Mesenchymal stem cell (in vitro differentiated cells and primary cell): Measurements from ENCODE around the gene ZEB1.

Source experiments
- DNase-seq: peaks from one replicate; pipeline ENCODE4 v3.0.0-alpha.2; 2013
- H2AFZ ChIP-seq: one replicate; pipeline ENCODE4 v1.6.1; 2013; ENCODE audit warnings: low read depth, mild to moderate bottlenecking, control low read depth, inconsistent platforms, low read length, moderate library complexity
- H2AK5ac ChIP-seq: 2 replicates; pipeline ENCODE4 v1.6.1; 2013; ENCODE audit warnings: low read length, moderate library complexity, mild to moderate bottlenecking, inconsistent platforms; ENCODE audit not compliant: severe bottlenecking
- H2BK120ac ChIP-seq: one replicate; pipeline ENCODE4 v1.6.1; 2013; ENCODE audit warnings: low read depth, mild to moderate bottlenecking, inconsistent platforms, low read length, moderate library complexity
- H2BK12ac ChIP-seq, 2 experiments: one replicate each; pipeline ENCODE4 v1.6.1; 2013; ENCODE audit warnings: inconsistent platforms in 2 of 2, low read length in 2 of 2, mild to moderate bottlenecking in 2 of 2, moderate library complexity in 2 of 2, control low read depth in 1 of 2
- H2BK15ac ChIP-seq: one replicate; pipeline ENCODE4 v1.6.1; 2013; ENCODE audit warnings: mild to moderate bottlenecking, low read depth, inconsistent platforms; ENCODE audit not compliant: poor library complexity, severe bottlenecking
- H2BK5ac ChIP-seq: 2 replicates; pipeline ENCODE4 v1.6.1; 2013; ENCODE audit warnings: low read depth, mild to moderate bottlenecking, low read length, control low read depth, inconsistent platforms; ENCODE audit not compliant: poor library complexity, severe bottlenecking
- H3K14ac ChIP-seq, 2 experiments: one replicate each; pipeline ENCODE4 v1.6.1; 2013; ENCODE audit warnings: inconsistent platforms in 2 of 2, low read length in 2 of 2, control low read depth in 1 of 2, mild to moderate bottlenecking in 1 of 2, moderate library complexity in 1 of 2
- H3K18ac ChIP-seq, 2 experiments: one replicate each; pipeline ENCODE4 v1.6.1; 2013; ENCODE audit warnings: inconsistent platforms in 2 of 2, low read length in 2 of 2, control low read depth in 1 of 2, low read depth in 1 of 2, mild to moderate bottlenecking in 1 of 2
- H3K23ac ChIP-seq, 2 experiments: one replicate each; pipeline ENCODE4 v1.6.1; 2013; ENCODE audit warnings: inconsistent platforms in 2 of 2, low read length in 2 of 2, mild to moderate bottlenecking in 2 of 2, moderate library complexity in 2 of 2, control low read depth in 1 of 2
- H3K27ac ChIP-seq: 2 replicates; pipeline ENCODE4 v1.5.1; 2013; ENCODE audit warnings: mild to moderate bottlenecking, moderate library complexity, low read length, control low read depth, inconsistent platforms; ENCODE audit not compliant: poor library complexity, severe bottlenecking
- H3K27me3 ChIP-seq, 2 experiments: 2 replicates each; pipeline versions ENCODE4 v1.6.1 to v1.7.0; 2013; ENCODE audit warnings: low read length in 2 of 2, mild to moderate bottlenecking in 2 of 2, moderate library complexity in 2 of 2, control low read depth in 1 of 2, inconsistent platforms in 1 of 2; ENCODE audit not compliant: control insufficient read depth in 1 of 2, insufficient read depth in 1 of 2
- H3K36me3 ChIP-seq, 2 experiments: 2 replicates each; pipeline versions ENCODE4 v1.6.1 to v1.7.0; 2013; ENCODE audit warnings: low read length in 2 of 2, control low read depth in 1 of 2, inconsistent platforms in 1 of 2, low read depth in 1 of 2, mild to moderate bottlenecking in 1 of 2; ENCODE audit not compliant: insufficient read depth in 2 of 2, control insufficient read depth in 1 of 2
- H3K4ac ChIP-seq, 2 experiments: one replicate each; pipeline ENCODE4 v1.6.1; 2013; ENCODE audit warnings: inconsistent platforms in 2 of 2, low read length in 2 of 2, mild to moderate bottlenecking in 2 of 2, moderate library complexity in 2 of 2, control low read depth in 1 of 2, low read depth in 1 of 2
- H3K4me1 ChIP-seq: 2 replicates; pipeline ENCODE4 v1.6.1; 2013; ENCODE audit warnings: low read depth, low read length, control low read depth; ENCODE audit not compliant: control insufficient read depth, insufficient read depth
- H3K4me2 ChIP-seq: 2 replicates; pipeline ENCODE4 v1.6.1; 2013; ENCODE audit warnings: low read length, mild to moderate bottlenecking, inconsistent platforms; ENCODE audit not compliant: poor library complexity, severe bottlenecking
- H3K4me3 ChIP-seq, 2 experiments: 2 replicates each; pipeline versions ENCODE4 v1.5.1 to v1.7.0; 2013; ENCODE audit warnings: low read length in 2 of 2, mild to moderate bottlenecking in 2 of 2, control low read depth in 1 of 2, low read depth in 1 of 2; ENCODE audit not compliant: insufficient read depth in 1 of 2
- H3K79me1 ChIP-seq: replicated peaks from 2 replicates; pipeline ENCODE4 v1.6.1; 2013; ENCODE audit warnings: mild to moderate bottlenecking, control low read depth, low read length, inconsistent platforms; ENCODE audit not compliant: poor library complexity, severe bottlenecking
- H3K9ac ChIP-seq: 2 replicates; pipeline ENCODE4 v1.7.0; 2013; ENCODE audit warnings: mild to moderate bottlenecking, low read length, moderate library complexity
- H3K9me3 ChIP-seq: 2 replicates; pipeline ENCODE4 v1.7.0; 2013; ENCODE audit warnings: mild to moderate bottlenecking, low read length; ENCODE audit not compliant: control insufficient read depth
- H4K8ac ChIP-seq: one replicate; pipeline ENCODE4 v1.6.1; 2013; ENCODE audit warnings: inconsistent platforms, mild to moderate bottlenecking, low read length, moderate library complexity
- H4K91ac ChIP-seq: one replicate; pipeline ENCODE4 v1.6.1; 2013; ENCODE audit warnings: mild to moderate bottlenecking, low read length, inconsistent platforms
- WGBS: methylation state at CpG from one replicate; pipeline ENCODE4 v1.1.7; 2013; ENCODE audit warnings: mixed read lengths; 5-methylcytosine and 5-hydroxymethylcytosine counted together

Gene ZEB1

GRCh38 chr10:31288962-31289361, 30.1 kb upstream of the ZEB1 start:
- 100% methylated on average over 1 of the region's 1 CpG for WGBS
- Histone ChIP-seq H3K9me3 (no peaks in the 10 kb centered on the region), H3K23ac (no peak overlapping the region)

GRCh38 chr10:31290386-31290785, 28.6 kb upstream of the ZEB1 start:
- 70% methylated on average over 3 of the region's 3 CpGs for WGBS
- H2BK15ac ChIP-seq = no peak overlapping the region
- no peaks in the 10 kb centered on the region for H3K9me3 ChIP-seq
- no peak overlapping the region for H3K23ac ChIP-seq
- no peak overlapping the region for H3K27ac ChIP-seq
- H3K4me3 ChIP-seq = no peak overlapping the region
- H2AFZ ChIP-seq = no peak overlapping the region
- no peak overlapping the region for H3K4ac ChIP-seq
- H4K8ac ChIP-seq = no peak overlapping the region
- H2BK120ac ChIP-seq = no peak overlapping the region
- no peaks in the 10 kb centered on the region for H3K79me1 ChIP-seq
- no peak overlapping the region for H3K9ac ChIP-seq
- no peak overlapping the region for H2BK5ac ChIP-seq
- H3K27me3 ChIP-seq = no peaks in the 10 kb centered on the region
- DNase-seq = no peak
- H3K18ac ChIP-seq = no peak overlapping the region
- no peaks in the 10 kb centered on the region for H3K4me1 ChIP-seq
- no peak overlapping the region for H2BK12ac ChIP-seq
- no peak overlapping the region for H3K14ac ChIP-seq
- H3K4me2 ChIP-seq = no peak overlapping the region
- no peaks in the 10 kb centered on the region for H3K36me3 ChIP-seq
- no peak overlapping the region for H4K91ac ChIP-seq
- no peak overlapping the region for H2AK5ac ChIP-seq

More at GRCh38 chr10:31288962-31289361, 30.1 kb upstream of the ZEB1 start:
- Histone ChIP-seq H3K4ac (no peak overlapping the region), H4K91ac (no peak overlapping the region), H2BK12ac (no peak overlapping the region), H3K4me2 (no peak overlapping the region), H3K36me3 (no peaks in the 10 kb centered on the region), H3K27ac (no peak overlapping the region), H2AFZ (no peak overlapping the region), H2BK5ac (no peak overlapping the region), H3K4me3 (no peak overlapping the region), H3K9ac (no peak overlapping the region), H4K8ac (no peak overlapping the region), H2BK15ac (no peak overlapping the region), H3K14ac (no peak overlapping the region), H2BK120ac (no peak overlapping the region), H3K27me3 (no peaks in the 10 kb centered on the region), H3K79me1 (no peaks in the 10 kb centered on the region), H3K18ac (no peak overlapping the region), H3K4me1 (no peaks in the 10 kb centered on the region), H2AK5ac (no peak overlapping the region)
- DNase-seq = no peak

GRCh38 chr10:31291123-31291522, 27.9 kb upstream of the ZEB1 start:
- no peak overlapping the region for H3K4ac ChIP-seq
- H3K4me2 ChIP-seq = no peak overlapping the region
- no peak overlapping the region for H3K14ac ChIP-seq
- H3K9ac ChIP-seq = no peak overlapping the region
- no peak overlapping the region for H3K4me3 ChIP-seq
- no CpG with 5 or more reads among the region's 1 CpG for whole genome bisulfite sequencing
- H3K27ac ChIP-seq = no peak overlapping the region
- H2BK5ac ChIP-seq = no peak overlapping the region
- no peak overlapping the region for H2BK15ac ChIP-seq
- DNase-seq = no peak
- no peaks in the 10 kb centered on the region for H3K4me1 ChIP-seq
- H3K79me1 ChIP-seq = no peaks in the 10 kb centered on the region
- no peak overlapping the region for H3K23ac ChIP-seq
- H2AFZ ChIP-seq = no peak overlapping the region
- H3K9me3 ChIP-seq = no peaks in the 10 kb centered on the region
- no peaks in the 10 kb centered on the region for H3K27me3 ChIP-seq
- no peak overlapping the region for H2BK12ac ChIP-seq
- H4K91ac ChIP-seq = no peak overlapping the region
- H4K8ac ChIP-seq = no peak overlapping the region
- no peak overlapping the region for H2BK120ac ChIP-seq
- H2AK5ac ChIP-seq = no peak overlapping the region
- no peaks in the 10 kb centered on the region for H3K36me3 ChIP-seq
- no peak overlapping the region for H3K18ac ChIP-seq

GRCh38 chr10:31294558-31294957, 24.5 kb upstream of the ZEB1 start:
- Histone ChIP-seq H2BK120ac (no peak overlapping the region), H2AFZ (no peak overlapping the region), H3K9me3 (no peaks in the 10 kb centered on the region), H3K27ac (no peak overlapping the region), H3K79me1 (no peaks in the 10 kb centered on the region), H3K4me3 (no peak overlapping the region), H4K91ac (no peak overlapping the region), H2AK5ac (no peak overlapping the region), H2BK5ac (no peak overlapping the region), H3K4me2 (no peak overlapping the region), H3K4ac (no peak overlapping the region), H3K14ac (no peak overlapping the region), H4K8ac (no peak overlapping the region), H3K23ac (no peak overlapping the region), H3K9ac (no peak overlapping the region), H3K27me3 (no peaks in the 10 kb centered on the region), H2BK15ac (no peak overlapping the region), H3K18ac (no peak overlapping the region), H3K36me3 (no peaks in the 10 kb centered on the region), H3K4me1 (no peaks in the 10 kb centered on the region), H2BK12ac (no peak overlapping the region)
- 67% methylated on average over 3 of the region's 3 CpGs for WGBS
- DNase-seq = no peak
